ENCODE results near the gene SARDH.
A peak's percentile ranks its signal among the peaks of the same experiment; 100 is the strongest.
"Not testable (repeated sequence)": the region's sequence is repeated elsewhere in the genome, so short reads cannot be mapped to it uniquely, and the experiment has no call there.

SARDH gene

GRCh38 chr9:133760713-133761290 is 22.6 kb upstream of the SARDH start:
- DNase-seq (ENCODE audit: low read depth in 2 of 2, low spot score in 1 of 2), result no peak

- no peak for DNase-seq (ENCODE audit: low read depth in 2 of 2, low spot score in 1 of 2)
These were observed 21.8 kb upstream of the SARDH start for GRCh38 chr9:133759946-133760345.

DNA sequence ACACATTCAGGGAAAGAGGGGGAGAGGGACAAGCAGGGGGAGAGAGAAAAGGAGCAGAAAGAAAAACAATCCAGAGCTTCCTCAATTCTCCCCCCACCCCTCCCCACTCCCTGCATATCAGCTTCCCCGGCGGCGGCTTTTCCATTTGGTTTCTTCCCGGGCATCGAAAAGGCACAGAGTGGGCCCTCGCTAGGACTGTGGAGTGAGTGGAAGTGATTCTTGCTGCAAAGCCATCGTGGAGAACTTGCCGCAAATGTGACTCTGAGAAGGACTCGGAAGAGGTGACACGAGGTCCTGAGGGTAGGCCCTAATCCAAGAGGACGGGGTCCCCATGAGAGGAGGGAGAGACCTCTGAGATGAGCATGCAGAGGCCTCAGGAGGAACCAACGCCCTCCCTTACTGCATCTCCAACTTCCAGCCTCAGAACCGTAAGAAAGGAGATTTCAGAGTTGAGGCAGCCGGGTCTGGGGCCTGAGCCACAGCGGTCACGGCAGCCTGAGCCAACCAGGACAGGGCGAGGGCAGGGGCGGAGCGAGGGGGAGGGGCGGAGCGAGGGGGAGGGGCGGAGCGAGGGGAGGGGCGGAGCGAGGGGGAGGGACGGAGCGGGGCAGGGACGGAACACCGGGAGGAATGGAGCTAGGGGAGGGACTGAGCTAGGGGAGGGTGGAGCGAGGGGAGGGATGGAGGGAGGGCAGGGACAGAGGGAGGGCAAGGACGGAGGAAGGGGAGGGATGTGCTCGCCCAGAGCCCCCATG is 21.2 kb upstream of the SARDH start:
- no peak for DNase-seq (ENCODE audit: low read depth in 2 of 2, low spot score in 1 of 2)

GRCh38 chr9:133758228-133758627 is 20.1 kb upstream of the SARDH start:
- DNase-seq (ENCODE audit: low read depth in 2 of 2, low spot score in 1 of 2), result no peak

GRCh38 chr9:133754688-133755227 is 16.6 kb upstream of the SARDH start:
- no peak for DNase-seq (ENCODE audit: low read depth in 2 of 2, low spot score in 1 of 2)

DNA sequence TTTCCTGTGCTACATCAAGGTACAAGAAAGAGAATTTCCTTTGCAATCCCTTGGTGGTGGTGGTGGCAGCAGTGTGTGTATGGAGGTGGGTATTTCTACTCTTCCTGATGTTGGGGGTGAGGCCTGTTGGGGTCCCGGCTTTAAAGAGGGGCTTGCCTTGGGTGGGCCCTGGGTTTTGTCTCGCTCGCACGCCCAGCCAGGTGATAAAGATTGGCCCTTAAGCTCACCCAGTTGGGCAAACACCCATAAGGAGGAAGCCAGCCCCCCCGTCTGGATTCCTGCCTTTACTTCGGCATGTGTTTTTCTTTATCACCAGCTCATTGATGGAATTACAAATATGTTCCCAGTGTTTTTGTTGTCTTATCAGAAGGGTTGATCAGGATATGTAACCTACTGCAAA is 16.0 kb upstream of the SARDH start:
- DNase-seq (ENCODE audit: low read depth in 2 of 2, low spot score in 1 of 2), result no peak

GRCh38 chr9:133752739-133753446 is 14.7 kb upstream of the SARDH start:
- DNase-seq (ENCODE audit: low read depth in 2 of 2, low spot score in 1 of 2), result no peak

- no peak for DNase-seq (ENCODE audit: low read depth in 2 of 2, low spot score in 1 of 2)
These were observed 13.0 kb upstream of the SARDH start for GRCh38 chr9:133750982-133751649.

- DNase-seq (ENCODE audit: low read depth in 2 of 2, low spot score in 1 of 2), result no peak
These were observed 9.2 kb upstream of the SARDH start for GRCh38 chr9:133747309-133747708.

DNA sequence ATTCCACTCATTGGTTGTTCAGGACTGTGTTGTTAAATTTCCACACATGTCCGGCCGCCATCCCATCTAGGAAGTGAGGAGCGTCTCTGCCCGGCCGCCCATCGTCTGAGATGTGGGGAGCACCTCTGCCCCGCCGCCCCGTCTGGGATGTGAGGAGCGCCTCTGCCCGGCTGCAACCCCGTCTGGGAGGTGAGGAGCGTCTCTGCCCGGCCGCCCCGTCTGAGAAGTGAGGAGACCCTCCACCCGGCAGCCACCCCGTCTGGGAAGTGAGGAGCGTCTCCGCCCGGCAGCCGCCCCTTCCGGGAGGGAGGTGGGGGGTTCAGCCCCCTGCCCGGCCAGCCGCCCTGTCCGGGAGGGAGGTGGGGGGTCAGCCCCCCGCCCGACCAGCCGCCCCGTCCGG is 6.4 kb upstream of the SARDH start:
- DNase-seq (ENCODE audit: low read depth in 2 of 2, low spot score in 1 of 2), result not testable (repeated sequence)

GRCh38 chr9:133742849-133743444 is 4.8 kb upstream of the SARDH start:
- DNase-seq (ENCODE audit: low read depth in 2 of 2, low spot score in 1 of 2), result peak; percentile 60 to 62

DNA sequence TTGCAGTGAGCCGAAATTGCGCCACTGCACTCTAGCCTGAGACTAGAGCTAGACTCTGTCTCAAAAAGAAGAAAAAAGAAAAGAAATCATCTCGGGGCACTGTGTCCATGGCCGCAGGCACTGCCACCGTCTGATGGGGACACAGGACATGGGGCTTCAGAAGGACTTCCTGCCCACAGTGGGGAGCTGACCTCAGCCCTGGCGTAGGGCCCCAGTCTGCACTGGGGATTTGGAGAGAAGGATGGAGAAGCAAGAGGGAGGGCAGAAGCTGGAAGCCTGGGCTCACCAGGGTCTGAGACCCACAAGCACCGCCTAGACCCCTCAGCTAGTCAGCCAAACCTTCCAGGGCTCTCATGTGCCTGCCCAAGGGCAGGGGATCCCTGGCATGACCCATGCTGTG is 4.1 kb upstream of the SARDH start:
- no peak for DNase-seq (ENCODE audit: low read depth in 2 of 2, low spot score in 1 of 2)

- no peak for DNase-seq (ENCODE audit: low read depth in 2 of 2, low spot score in 1 of 2)
These were observed 3.6 kb upstream of the SARDH start for GRCh38 chr9:133741716-133742115.

- DNase-seq (ENCODE audit: low read depth in 2 of 2, low spot score in 1 of 2), result no peak
These were observed 2.8 kb upstream of the SARDH start for GRCh38 chr9:133740911-133741310.

- no peak for DNase-seq (ENCODE audit: low read depth in 2 of 2, low spot score in 1 of 2)
These were observed 1.5 kb upstream of the SARDH start for GRCh38 chr9:133739408-133740280.

GRCh38 chr9:133738640-133739225 is 581 bp upstream of the SARDH start:
- DNase-seq (ENCODE audit: low read depth in 2 of 2, low spot score in 1 of 2), result no peak

GRCh38 chr9:133737071-133737773 is 930 bp downstream of the SARDH start:
- no peak for DNase-seq (ENCODE audit: low read depth in 2 of 2, low spot score in 1 of 2)

DNA sequence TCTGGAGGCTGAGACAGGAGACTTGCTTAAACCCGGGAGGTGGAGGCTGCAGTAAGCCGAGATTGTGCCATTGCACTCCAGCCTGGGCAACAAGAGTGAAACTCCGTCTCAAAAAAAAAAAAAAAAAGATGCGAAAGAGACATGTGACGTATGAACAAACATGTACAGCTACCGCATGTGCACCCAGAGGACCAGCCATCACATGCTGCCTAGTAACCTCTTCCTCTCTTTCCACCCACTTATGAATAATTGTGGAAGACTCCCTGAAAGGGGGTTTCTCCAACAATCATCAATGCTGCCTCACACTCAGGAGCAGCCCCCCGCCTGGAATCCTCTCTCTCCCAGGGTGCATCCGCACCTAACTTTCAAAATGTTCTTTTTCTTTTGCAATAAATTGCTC is 2.2 kb downstream of the SARDH start:
- DNase-seq (ENCODE audit: low read depth in 2 of 2, low spot score in 1 of 2), result no peak

DNA sequence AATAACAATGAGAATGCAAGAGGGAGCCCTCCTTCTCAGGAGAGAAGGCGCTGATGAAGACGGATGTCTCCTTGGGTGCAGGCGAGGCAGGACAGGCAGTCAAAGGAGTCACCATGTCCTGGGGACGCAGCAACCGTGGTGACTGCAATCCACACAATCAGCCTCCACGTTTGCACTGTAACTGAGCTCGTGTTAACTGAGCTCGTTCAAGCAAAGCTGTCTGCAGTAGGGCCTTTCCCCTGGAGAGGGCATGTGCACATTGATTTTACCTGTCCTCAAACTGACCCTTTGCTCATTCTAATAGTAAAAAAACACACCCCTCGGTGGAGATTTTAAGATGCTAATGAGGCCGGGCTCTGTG is 2.8 kb downstream of the SARDH start:
- DNase-seq (ENCODE audit: low read depth in 2 of 2, low spot score in 1 of 2), result no peak
